Ovary (tissue), 10 donors: Measurements from ENCODE around the gene ENTPD1. TPM values are rescaled to one million over a fixed set of nuclear protein-coding genes. Genes with fewer than 3 reads are reported as not detected.
A peak's percentile ranks its signal among the peaks of the same experiment; 100 is the strongest.

ENCODE experiments used
- DNase-seq, 5 donors: peaks; one replicate each; pipeline ENCODE4 v3.0.0-alpha.2; 2019 to 2020
- H3K27ac ChIP-seq, 2 donors: fragments of 200-600 bp; one replicate each; pipeline versions ENCODE4 v1.5.1 to v1.8.0; 2019 to 2022
- H3K27me3 ChIP-seq: fragments of 200-600 bp; one replicate; pipeline ENCODE4 v1.8.0; 2022
- H3K36me3 ChIP-seq: fragments of 200-600 bp; sonication (generic); one replicate; pipeline ENCODE4 v1.5.1; 2019
- H3K4me1 ChIP-seq: one replicate; pipeline ENCODE4 v1.8.1; 2013; ENCODE audit warnings: mild to moderate bottlenecking, moderate library complexity; ENCODE audit not compliant: insufficient read depth
- H3K4me3 ChIP-seq: fragments of 200-600 bp; sonication (generic); one replicate; pipeline ENCODE4 v1.5.1; 2017
- H3K9me3 ChIP-seq, 2 donors: fragments of 200-600 bp in 1 of 2; sonication (generic) in 1 of 2; one replicate each; pipeline versions ENCODE4 v1.5.1 to v1.8.1; 2013 to 2019; ENCODE audit warnings: mild to moderate bottlenecking in 1 of 2, moderate library complexity in 1 of 2
- EP300 ChIP-seq: sonication (generic); formaldehyde crosslinking; IDR thresholded peaks from one replicate; pipeline ENCODE4 v1.6.1; 2017; ENCODE audit warnings: antibody characterized with exemption
- POLR2A ChIP-seq: fragments of 450-650 bp; IDR thresholded peaks from one replicate; pipeline ENCODE4 v1.6.1; 2017; ENCODE audit warnings: antibody characterized with exemption, mild to moderate bottlenecking, moderate library complexity
- WGBS, 3 donors: extraction: QIAGEN DNeasy Blood & Tissue Kit in 1 of 3; methylation state at CpG; one replicate each; pipeline versions ENCODE4 v1.1.5 to v1.1.7; 2013 to 2017; 5-methylcytosine and 5-hydroxymethylcytosine counted together
- intact Hi-C, 4 donors: fragments of 100-400 bp; cut with DNase I; formaldehyde crosslinking; loops; one replicate each; pipeline versions ENCODE4 v1.11.0 to v1.15.1; 2022 to 2023
- long read RNA-seq, 3 donors: library from polyadenylated mRNA in 2 of 3; unstranded in 2 of 3; transcript quantifications; one replicate each; pipeline ENCODE4 v2.0.0 and lab custom pipeline, GENCODE V29; 2021 to 2026
- polyA plus RNA-seq, 2 donors: library from polyadenylated mRNA; stranded (reverse); fragments of 200-250 nt in 1 of 2; fragments of 350-450 nt in 1 of 2; fragmentation: Illumina TruSeq in 1 of 2; extraction: RNeasy Lipid Tissue Mini Kit (QIAGEN cat#74804) in 1 of 2; gene quantifications; one replicate each; pipeline ENCODE4 v1.2.3, GENCODE V29; 2013 to 2014
- total RNA-seq, 7 donors: library from RNA; depleted of rRNA in 2 of 7; stranded (reverse); fragments of >200 nt in 2 of 7; fragmentation: NEBNext Ultra II Directional in 3 of 7; extraction: Animal tissue kit (Norgen Biotek cat#: 25700) in 3 of 7; gene quantifications; one replicate each; pipeline versions ENCODE4 v1.1.0 to v1.2.4, GENCODE V29; 2016 to 2023
- TF ChIP-seq, protein P1 (sequence below), 3 donors: fragments of 450-650 bp in 2 of 3; fragments of 200-600 bp in 1 of 3; IDR thresholded peaks; one replicate each; pipeline versions ENCODE4 v1.5.1 to v1.8.0; 2016 to 2022; ENCODE audit warnings: antibody characterized with exemption in 3 of 3, mild to moderate bottlenecking in 1 of 3
- donor health status: DM: no; HTN: no; CAD: no; lungs with moderate emphysema.
- donor health status: DM: no; HTN: no; CAD: no.
- donor health status: Bipolar disorder and iron deficiency.
- donor health status: DM: yes; HTN: yes; CAD: no.
- donor health status: DM: no; HTN: no; CAD: no.
- donor health status: DM: yes; HTN: yes; CAD: no.

The ENTPD1 gene, protein sequence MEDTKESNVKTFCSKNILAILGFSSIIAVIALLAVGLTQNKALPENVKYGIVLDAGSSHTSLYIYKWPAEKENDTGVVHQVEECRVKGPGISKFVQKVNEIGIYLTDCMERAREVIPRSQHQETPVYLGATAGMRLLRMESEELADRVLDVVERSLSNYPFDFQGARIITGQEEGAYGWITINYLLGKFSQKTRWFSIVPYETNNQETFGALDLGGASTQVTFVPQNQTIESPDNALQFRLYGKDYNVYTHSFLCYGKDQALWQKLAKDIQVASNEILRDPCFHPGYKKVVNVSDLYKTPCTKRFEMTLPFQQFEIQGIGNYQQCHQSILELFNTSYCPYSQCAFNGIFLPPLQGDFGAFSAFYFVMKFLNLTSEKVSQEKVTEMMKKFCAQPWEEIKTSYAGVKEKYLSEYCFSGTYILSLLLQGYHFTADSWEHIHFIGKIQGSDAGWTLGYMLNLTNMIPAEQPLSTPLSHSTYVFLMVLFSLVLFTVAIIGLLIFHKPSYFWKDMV
- total RNA-seq: 10 to 100 TPM in 2 of 7 donors, 1 to 10 TPM in 5; 3.0 to 22.3 (median 6.9) TPM
- polyA plus RNA-seq: 10 to 100 TPM in 1 of 2 donors, 1 to 10 TPM in 1; 8.1 to 51.5 TPM
- long read RNA-seq, donor 1, partial matches to known transcripts: 0 of 10 reads
- long read RNA-seq, donor 1, other reads (novel, unspliced or antisense): 5 of 10 reads
- long read RNA-seq, donor 2, full-length matches to known transcripts: 2 of 2 reads
- long read RNA-seq, donor 2, partial matches to known transcripts: 0 of 2 reads
- long read RNA-seq, donor 2, other reads (novel, unspliced or antisense): 0 of 2 reads
- long read RNA-seq, donor 3, transcript ENTPD1-201 (10 exons, 2,035 nt): major isoform, 5 of 9 reads
- long read RNA-seq, donor 3, partial matches to known transcripts: 2 of 9 reads
- long read RNA-seq, donor 3, other reads (novel, unspliced or antisense): 2 of 9 reads

DNA sequence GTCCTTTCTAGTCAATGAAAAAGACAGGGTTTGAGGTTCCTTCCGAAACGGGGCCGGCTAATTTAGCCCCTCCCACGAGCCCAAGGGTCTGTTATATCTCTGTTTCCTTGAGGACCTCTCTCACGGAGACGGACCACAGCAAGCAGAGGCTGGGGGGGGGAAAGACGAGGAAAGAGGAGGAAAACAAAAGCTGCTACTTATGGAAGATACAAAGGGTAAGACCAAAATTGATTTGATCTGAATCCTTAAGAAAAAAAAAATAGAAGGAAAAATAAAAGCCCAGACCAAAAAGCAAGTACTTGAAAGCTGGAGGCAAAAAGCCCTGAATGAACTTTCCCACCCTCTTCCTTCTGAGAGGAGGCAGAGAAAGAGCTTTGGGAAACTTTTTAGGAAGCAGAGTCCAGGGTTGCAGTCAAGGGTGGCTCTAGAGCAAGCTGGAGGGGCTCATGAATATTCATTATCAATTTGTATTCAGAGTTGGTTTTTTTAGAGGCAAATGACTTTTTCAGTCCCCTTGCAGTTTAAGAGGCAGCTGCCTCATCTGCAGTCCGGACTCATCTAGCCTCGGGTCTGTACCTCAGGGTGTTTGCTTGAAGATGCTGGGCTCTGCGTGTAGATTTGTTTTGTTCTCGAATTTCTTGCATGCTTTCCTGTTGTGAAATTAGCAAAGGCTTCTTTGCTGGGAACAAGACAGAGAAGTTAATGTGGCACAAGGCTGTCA, at the start of gene ENTPD1:
Gene ENTPD1 (plus strand): TSS at position 123 of the 721 bp plus-strand sequence. CDS start 77 bp downstream, at position 200.
- intact Hi-C loops: loop anchor here in 1 of 4 donors (10.0 kb wide), 1 partner anchor 89 kb away; no protein-coding TSS in a partner anchor
- Histone ChIP-seq H3K36me3 (no peaks in the 10 kb centered on the region), H3K27me3 (no peaks in the 10 kb centered on the region), H3K27ac (no peak within 1 kb of the TSS), H3K4me1 (no peaks in the 10 kb centered on the region), H3K9me3 (no peaks in the 10 kb centered on the region), H3K4me3 (peak within 1 kb of the TSS; percentile 30)
- 0 to 1% (median 1%) methylated on average over 11 of the region's 11 CpGs for WGBS, 3 donors
- no peak for DNase-seq
- TF ChIP-seq POLR2A (no peak), EP300 (no peak)
- TF ChIP-seq, protein P1, sequence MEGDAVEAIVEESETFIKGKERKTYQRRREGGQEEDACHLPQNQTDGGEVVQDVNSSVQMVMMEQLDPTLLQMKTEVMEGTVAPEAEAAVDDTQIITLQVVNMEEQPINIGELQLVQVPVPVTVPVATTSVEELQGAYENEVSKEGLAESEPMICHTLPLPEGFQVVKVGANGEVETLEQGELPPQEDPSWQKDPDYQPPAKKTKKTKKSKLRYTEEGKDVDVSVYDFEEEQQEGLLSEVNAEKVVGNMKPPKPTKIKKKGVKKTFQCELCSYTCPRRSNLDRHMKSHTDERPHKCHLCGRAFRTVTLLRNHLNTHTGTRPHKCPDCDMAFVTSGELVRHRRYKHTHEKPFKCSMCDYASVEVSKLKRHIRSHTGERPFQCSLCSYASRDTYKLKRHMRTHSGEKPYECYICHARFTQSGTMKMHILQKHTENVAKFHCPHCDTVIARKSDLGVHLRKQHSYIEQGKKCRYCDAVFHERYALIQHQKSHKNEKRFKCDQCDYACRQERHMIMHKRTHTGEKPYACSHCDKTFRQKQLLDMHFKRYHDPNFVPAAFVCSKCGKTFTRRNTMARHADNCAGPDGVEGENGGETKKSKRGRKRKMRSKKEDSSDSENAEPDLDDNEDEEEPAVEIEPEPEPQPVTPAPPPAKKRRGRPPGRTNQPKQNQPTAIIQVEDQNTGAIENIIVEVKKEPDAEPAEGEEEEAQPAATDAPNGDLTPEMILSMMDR (IDR thresholded peaks at IDR 0.05): no peak

DNA sequence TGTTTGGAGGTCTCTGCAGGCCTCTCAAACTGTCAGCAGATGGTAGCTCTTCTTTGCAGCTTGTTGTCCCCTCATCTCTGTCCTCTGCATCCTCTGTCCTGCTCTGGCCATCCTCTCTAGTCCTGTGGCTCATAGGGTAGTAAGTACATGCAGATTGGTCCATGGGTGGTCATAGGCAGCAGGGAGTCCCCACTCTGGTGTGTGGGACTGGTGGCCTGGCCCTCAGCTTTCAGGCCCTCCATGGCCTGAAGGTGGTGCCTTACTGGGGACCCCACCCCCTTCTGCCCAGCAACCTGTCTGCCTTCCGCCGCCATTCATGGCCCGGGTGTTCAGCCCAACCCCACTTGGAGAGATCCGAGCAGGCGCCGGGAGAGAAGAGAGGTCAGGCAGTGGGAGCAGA, 49.4 kb upstream of the ENTPD1 start:
- H3K36me3 ChIP-seq: no peaks in the 10 kb centered on the region
- H3K4me3 ChIP-seq: no peak overlapping the region
- TF ChIP-seq, protein P1 (IDR thresholded peaks at IDR 0.05): no peak
- no peak for TF ChIP-seq POLR2A
- TF ChIP-seq EP300: no peak
- intact Hi-C loops: no loop called here
- no peaks in the 10 kb centered on the region for H3K9me3 ChIP-seq
- no peaks in the 10 kb centered on the region for H3K27me3 ChIP-seq
- 45 to 50% (median 48%) methylated on average over 6 of the region's 6 CpGs for WGBS, 3 donors
- no peak overlapping the region for H3K27ac ChIP-seq
- no peaks in the 10 kb centered on the region for H3K4me1 ChIP-seq
- no peak for DNase-seq

DNA sequence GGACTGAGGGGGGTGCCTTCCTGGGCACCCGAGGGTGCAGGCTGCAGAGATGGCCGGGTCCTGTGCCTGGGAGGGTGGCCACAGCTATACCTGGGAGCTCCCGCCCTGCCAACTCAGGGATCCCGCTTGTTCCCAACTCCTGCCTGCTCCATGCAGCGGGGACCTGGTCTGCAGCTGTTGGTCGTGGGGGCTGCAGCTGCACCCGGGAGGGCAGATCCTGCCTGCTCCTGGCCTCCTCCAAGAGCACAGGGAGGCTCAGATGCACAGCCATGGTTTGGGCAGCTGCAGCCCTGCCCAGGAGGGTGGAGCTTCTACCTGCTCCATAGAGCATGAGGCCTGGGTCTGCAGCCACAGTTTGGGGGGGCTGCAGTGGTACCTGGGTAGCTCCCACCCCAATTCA, 49.0 kb upstream of the ENTPD1 start:
- Histone ChIP-seq H3K4me3 (no peak overlapping the region), H3K27ac (no peak overlapping the region), H3K4me1 (no peaks in the 10 kb centered on the region), H3K36me3 (no peaks in the 10 kb centered on the region), H3K27me3 (no peaks in the 10 kb centered on the region), H3K9me3 (no peaks in the 10 kb centered on the region)
- no peak for DNase-seq
- 81 to 93% (median 83%) methylated on average over 7 of the region's 7 CpGs for WGBS, 3 donors
- intact Hi-C loops: no loop called here
- TF ChIP-seq, protein P1 (IDR thresholded peaks at IDR 0.05): no peak
- TF ChIP-seq EP300: no peak
- TF ChIP-seq POLR2A: no peak

DNA sequence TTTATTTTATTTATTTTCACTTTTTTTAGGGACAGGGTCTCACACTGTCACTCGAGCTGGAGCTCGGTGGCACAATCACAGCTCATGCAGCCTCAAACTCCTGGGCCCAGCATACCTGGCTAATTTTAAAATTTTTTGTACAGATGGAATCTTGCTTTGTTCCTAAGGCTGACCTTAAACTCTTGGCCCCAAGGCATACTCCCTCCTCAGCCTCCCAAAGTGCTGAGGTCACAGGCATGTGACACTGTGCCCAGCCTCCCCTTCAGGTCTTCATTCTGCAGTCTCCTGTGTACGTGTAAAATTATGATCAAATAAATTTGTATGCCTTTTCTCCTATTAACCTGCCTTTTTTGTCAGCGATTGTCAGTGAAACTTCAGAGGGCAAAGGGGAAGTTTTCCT, 44.5 kb upstream of the ENTPD1 start:
- no peak for DNase-seq
- TF ChIP-seq, protein P1 (IDR thresholded peaks at IDR 0.05): no peak
- TF ChIP-seq POLR2A (no peak), EP300 (no peak)
- WGBS, 3 donors: 87 to 94% (median 90%) methylated on average over 4 of the region's 4 CpGs
- no peaks in the 10 kb centered on the region for H3K4me1 ChIP-seq
- H3K27ac ChIP-seq: no peak overlapping the region
- intact Hi-C loops: no loop called here
- no peaks in the 10 kb centered on the region for H3K27me3 ChIP-seq
- H3K36me3 ChIP-seq: no peaks in the 10 kb centered on the region
- H3K4me3 ChIP-seq: no peak overlapping the region
- no peaks in the 10 kb centered on the region for H3K9me3 ChIP-seq
